WERI-Rb-1 (cell line): ENCODE measurements around the gene SLC9C2.
"Not testable (repeated sequence)": the region's sequence is repeated elsewhere in the genome, so short reads cannot be mapped to it uniquely, and the experiment has no call there.

Experiments
- DNase-seq: peaks from one replicate; pipeline ENCODE4 v3.0.0-alpha.2; 2020
- H3K27ac ChIP-seq: fragments of 250-450 bp; sonication (Bioruptor Pico); 2 replicates; pipeline ENCODE4 v1.5.1; 2020; ENCODE audit warnings: mild to moderate bottlenecking, moderate library complexity
- H3K27me3 ChIP-seq: fragments of 250-450 bp; sonication (Bioruptor Pico); 2 replicates; pipeline ENCODE4 v1.5.1; 2021; ENCODE audit warnings: mild to moderate bottlenecking, low read depth, moderate library complexity; ENCODE audit not compliant: insufficient read depth, severe bottlenecking
- H3K36me3 ChIP-seq: fragments of 250-450 bp; sonication (Bioruptor Pico); 2 replicates; pipeline ENCODE4 v1.5.1; 2020; ENCODE audit warnings: mild to moderate bottlenecking, moderate library complexity
- H3K4me3 ChIP-seq: 2 replicates; pipeline ENCODE4 v1.5.1; 2011; ENCODE audit warnings: low read depth, mild to moderate bottlenecking, control low read depth, low read length
- H3K9me3 ChIP-seq: fragments of 250-450 bp; sonication (Bioruptor Pico); 2 replicates; pipeline ENCODE4 v1.5.1; 2021; ENCODE audit warnings: mild to moderate bottlenecking, moderate library complexity; ENCODE audit not compliant: severe bottlenecking
- CTCF ChIP-seq: IDR thresholded peaks from 2 replicates; pipeline ENCODE4 v1.5.1; 2011; ENCODE audit warnings: low read depth, mild to moderate bottlenecking, control low read depth, inconsistent platforms, low read length

The SLC9C2 gene

GRCh38 chr1:173638043-173639021 lies 35.5 kb upstream of the SLC9C2 start:
- Histone ChIP-seq H3K27me3 (no peaks in the 10 kb centered on the region), H3K27ac (no peak overlapping the region), H3K4me3 (no peak overlapping the region), H3K36me3 (no peaks in the 10 kb centered on the region), H3K9me3 (peaks cover 11% of the 10 kb centered on the region)
- DNase-seq: no peak
- TF ChIP-seq CTCF: no peak

- H3K36me3 ChIP-seq, H3K27me3 ChIP-seq, H3K9me3 ChIP-seq, H3K4me3 ChIP-seq, H3K27ac ChIP-seq, DNase-seq: not testable (repeated sequence)
These were observed 34.6 kb upstream of the SLC9C2 start for GRCh38 chr1:173637236-173638042.

GRCh38 chr1:173635116-173635515 lies 32.2 kb upstream of the SLC9C2 start, which contains the start of gene TEX50:
TSS of gene TEX50 (plus strand) at chr1:173635338. CDS start at chr1:173635522, 184 bp downstream.
- no peak for DNase-seq

GRCh38 chr1:173628888-173629287 lies 26.0 kb upstream of the SLC9C2 start:
- Histone ChIP-seq H3K4me3 (no peak overlapping the region), H3K36me3 (no peaks in the 10 kb centered on the region), H3K9me3 (no peaks in the 10 kb centered on the region), H3K27me3 (no peaks in the 10 kb centered on the region), H3K27ac (no peak overlapping the region)
- no peak for DNase-seq
- no peak for TF ChIP-seq CTCF

More at GRCh38 chr1:173635116-173635515, 32.2 kb upstream of the SLC9C2 start, which contains the start of gene TEX50:
- H3K36me3 ChIP-seq: no peaks in the 10 kb centered on the region
- H3K27me3 ChIP-seq: no peaks in the 10 kb centered on the region
- H3K4me3 ChIP-seq: no peak within 1 kb of the TSS
- H3K27ac ChIP-seq: no peak within 1 kb of the TSS
- peaks cover 3% of the 10 kb centered on the region for H3K9me3 ChIP-seq
- no peak for TF ChIP-seq CTCF

GRCh38 chr1:173627269-173627668 lies 24.4 kb upstream of the SLC9C2 start:
- no peaks in the 10 kb centered on the region for H3K27me3 ChIP-seq
- DNase-seq: no peak
- no peaks in the 10 kb centered on the region for H3K36me3 ChIP-seq
- H3K27ac ChIP-seq: no peak overlapping the region
- H3K4me3 ChIP-seq: no peak overlapping the region
- no peak for TF ChIP-seq CTCF
- H3K9me3 ChIP-seq: peaks cover 4% of the 10 kb centered on the region

- Histone ChIP-seq H3K27me3 (no peaks in the 10 kb centered on the region), H3K27ac (no peak overlapping the region), H3K4me3 (no peak overlapping the region), H3K9me3 (peaks cover 12% of the 10 kb centered on the region), H3K36me3 (no peaks in the 10 kb centered on the region)
- no peak for TF ChIP-seq CTCF
- DNase-seq: no peak
These were observed 14.0 kb upstream of the SLC9C2 start for GRCh38 chr1:173616859-173617258.

- not testable (repeated sequence) for H3K27me3 ChIP-seq, H3K27ac ChIP-seq, DNase-seq, H3K4me3 ChIP-seq, H3K36me3 ChIP-seq, H3K9me3 ChIP-seq
These were observed 10.2 kb upstream of the SLC9C2 start for GRCh38 chr1:173613086-173613485.
